Measurements from ENCODE around the gene CYP3A4.

CYP3A4 gene

DNA sequence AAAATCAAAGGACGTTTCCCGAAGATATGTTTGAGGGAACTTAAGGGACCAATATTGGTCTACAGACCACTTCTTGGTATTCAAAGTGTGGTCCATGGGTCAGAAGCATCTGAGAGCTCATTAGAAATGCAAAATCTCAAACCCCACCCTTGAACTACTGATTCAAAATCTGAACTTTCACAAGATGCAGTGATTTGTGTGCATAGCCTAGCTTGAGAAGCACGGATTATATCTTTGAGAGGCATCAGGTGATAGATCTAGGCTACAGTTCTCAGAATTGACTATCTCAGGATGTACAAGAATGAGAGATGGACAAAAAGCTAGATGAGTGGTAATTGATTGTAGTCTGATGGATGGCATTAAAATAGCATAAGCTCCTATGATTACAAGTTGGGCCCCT lies 19.5 kb downstream of the CYP3A4 start:
- Histone ChIP-seq H3K36me3 (ENCODE audit: low read length) (no peaks in the 10 kb centered on the region), H3K9ac (ENCODE audit: low read length) (no peak overlapping the region), H3K27me3 (ENCODE audit: low read length) (no peaks in the 10 kb centered on the region), H3K79me2 (ENCODE audit: insufficient read depth, low read length) (no peaks in the 10 kb centered on the region), H3K9me3 (ENCODE audit: insufficient read depth, low read length) (no peaks in the 10 kb centered on the region), H3F3A (ENCODE audit: insufficient read depth) (no peaks in the 10 kb centered on the region), H3K27ac (ENCODE audit: low read depth, low read length) (no peak overlapping the region), H3K9me2 (replicated peaks; ENCODE audit: insufficient read depth, low read length) (no peaks in the 10 kb centered on the region), H3K4me3 (ENCODE audit: insufficient read depth, low read length, poor library complexity, severe bottlenecking) (no peak overlapping the region), H2AFZ (ENCODE audit: low read depth, low read length, severe bottlenecking) (no peak overlapping the region), H4K20me1 (ENCODE audit: low read depth, low read length) (no peaks in the 10 kb centered on the region), H3K4me2 (ENCODE audit: low read depth, low read length, poor library complexity, severe bottlenecking) (no peak overlapping the region)
- no peak for TF ChIP-seq EZH2phosphoT487 (conservative IDR thresholded peaks at IDR 0.05; ENCODE audit: low read length)
- TF ChIP-seq, protein P1, sequence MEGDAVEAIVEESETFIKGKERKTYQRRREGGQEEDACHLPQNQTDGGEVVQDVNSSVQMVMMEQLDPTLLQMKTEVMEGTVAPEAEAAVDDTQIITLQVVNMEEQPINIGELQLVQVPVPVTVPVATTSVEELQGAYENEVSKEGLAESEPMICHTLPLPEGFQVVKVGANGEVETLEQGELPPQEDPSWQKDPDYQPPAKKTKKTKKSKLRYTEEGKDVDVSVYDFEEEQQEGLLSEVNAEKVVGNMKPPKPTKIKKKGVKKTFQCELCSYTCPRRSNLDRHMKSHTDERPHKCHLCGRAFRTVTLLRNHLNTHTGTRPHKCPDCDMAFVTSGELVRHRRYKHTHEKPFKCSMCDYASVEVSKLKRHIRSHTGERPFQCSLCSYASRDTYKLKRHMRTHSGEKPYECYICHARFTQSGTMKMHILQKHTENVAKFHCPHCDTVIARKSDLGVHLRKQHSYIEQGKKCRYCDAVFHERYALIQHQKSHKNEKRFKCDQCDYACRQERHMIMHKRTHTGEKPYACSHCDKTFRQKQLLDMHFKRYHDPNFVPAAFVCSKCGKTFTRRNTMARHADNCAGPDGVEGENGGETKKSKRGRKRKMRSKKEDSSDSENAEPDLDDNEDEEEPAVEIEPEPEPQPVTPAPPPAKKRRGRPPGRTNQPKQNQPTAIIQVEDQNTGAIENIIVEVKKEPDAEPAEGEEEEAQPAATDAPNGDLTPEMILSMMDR (IDR thresholded peaks at IDR 0.05; ENCODE audit: insufficient read depth, low read length, poor library complexity, severe bottlenecking) = no peak

DNA sequence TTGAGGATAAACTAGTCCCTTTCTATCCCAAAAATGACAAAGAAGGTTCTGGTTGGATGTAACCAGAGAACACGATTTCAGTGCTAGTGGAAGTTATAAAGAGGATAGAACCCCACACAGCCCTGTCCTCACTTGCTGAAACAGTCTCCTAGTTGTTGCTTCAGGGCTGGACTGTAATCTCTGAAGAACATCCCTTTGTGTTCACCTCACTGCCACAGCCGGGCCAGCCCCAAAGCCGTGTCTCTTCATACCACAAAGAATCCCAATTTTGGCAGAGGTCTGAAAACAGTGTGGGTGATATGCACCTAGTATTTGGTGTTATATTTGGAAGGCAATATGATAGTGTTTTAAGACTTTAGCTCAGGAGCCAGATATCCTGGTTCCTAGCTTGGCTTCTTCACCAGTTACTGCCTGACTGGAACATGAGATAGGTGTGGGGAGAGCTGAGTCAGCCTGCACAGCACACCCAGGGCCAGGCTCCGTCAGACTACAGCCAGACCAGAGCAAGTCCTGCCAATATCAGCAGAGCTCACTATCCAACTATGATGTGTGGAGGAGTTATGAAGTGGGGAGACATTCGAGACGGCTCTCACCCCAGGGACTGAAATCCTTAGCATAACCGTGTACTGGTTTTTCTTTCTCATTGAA lies 21.2 kb downstream of the CYP3A4 start:
- Histone ChIP-seq H3K27ac (ENCODE audit: low read depth, low read length) (no peak overlapping the region), H3K4me2 (ENCODE audit: low read depth, low read length, poor library complexity, severe bottlenecking) (no peak overlapping the region)

DNA sequence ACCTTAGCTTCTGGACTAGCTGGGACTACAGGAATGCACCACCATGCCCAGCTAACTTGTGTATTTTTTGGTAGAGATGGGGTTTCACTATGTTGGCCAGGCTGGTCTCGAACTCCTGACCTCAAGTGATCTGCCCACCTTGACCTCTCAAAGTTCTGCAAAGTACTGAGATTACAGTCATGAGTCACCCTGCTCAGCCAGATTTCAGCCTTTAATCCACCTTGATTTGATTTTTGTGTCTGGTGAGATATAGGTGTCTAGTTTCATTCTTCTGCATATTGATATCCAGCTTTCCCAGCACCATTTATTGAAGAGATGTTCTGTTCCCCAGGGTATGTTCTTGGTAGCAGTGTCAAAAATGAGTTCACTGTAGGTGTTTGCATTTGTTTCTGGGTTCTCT lies 28.9 kb downstream of the CYP3A4 start:
- Histone ChIP-seq H2AFZ (ENCODE audit: low read depth, low read length, severe bottlenecking) (no peak overlapping the region), H3K27ac (ENCODE audit: low read depth, low read length) (no peak overlapping the region), H3K4me2 (ENCODE audit: low read depth, low read length, poor library complexity, severe bottlenecking) (no peak overlapping the region), H3K9me2 (replicated peaks; ENCODE audit: insufficient read depth, low read length) (no peaks in the 10 kb centered on the region), H3F3A (ENCODE audit: insufficient read depth) (no peaks in the 10 kb centered on the region), H3K79me2 (ENCODE audit: insufficient read depth, low read length) (no peaks in the 10 kb centered on the region), H3K27me3 (ENCODE audit: low read length) (no peaks in the 10 kb centered on the region), H4K20me1 (ENCODE audit: low read depth, low read length) (no peaks in the 10 kb centered on the region), H3K4me3 (ENCODE audit: insufficient read depth, low read length, poor library complexity, severe bottlenecking) (no peak overlapping the region), H3K9me3 (ENCODE audit: insufficient read depth, low read length) (no peaks in the 10 kb centered on the region), H3K9ac (ENCODE audit: low read length) (no peak overlapping the region), H3K36me3 (ENCODE audit: low read length) (no peaks in the 10 kb centered on the region)
- no peak for TF ChIP-seq EZH2phosphoT487 (conservative IDR thresholded peaks at IDR 0.05; ENCODE audit: low read length)
- TF ChIP-seq, protein P1 (IDR thresholded peaks at IDR 0.05; ENCODE audit: insufficient read depth, low read length, poor library complexity, severe bottlenecking) = no peak

More for the DNA sequence above, 21.2 kb downstream of the CYP3A4 start:
- Histone ChIP-seq H3K9me3 (ENCODE audit: insufficient read depth, low read length) (no peaks in the 10 kb centered on the region), H3K4me3 (ENCODE audit: insufficient read depth, low read length, poor library complexity, severe bottlenecking) (no peak overlapping the region), H3K36me3 (ENCODE audit: low read length) (no peaks in the 10 kb centered on the region), H2AFZ (ENCODE audit: low read depth, low read length, severe bottlenecking) (no peak overlapping the region), H3F3A (ENCODE audit: insufficient read depth) (no peaks in the 10 kb centered on the region), H4K20me1 (ENCODE audit: low read depth, low read length) (no peaks in the 10 kb centered on the region), H3K27me3 (ENCODE audit: low read length) (no peaks in the 10 kb centered on the region), H3K79me2 (ENCODE audit: insufficient read depth, low read length) (no peaks in the 10 kb centered on the region), H3K9ac (ENCODE audit: low read length) (no peak overlapping the region), H3K9me2 (replicated peaks; ENCODE audit: insufficient read depth, low read length) (no peaks in the 10 kb centered on the region)
- no peak for TF ChIP-seq EZH2phosphoT487 (conservative IDR thresholded peaks at IDR 0.05; ENCODE audit: low read length)
- TF ChIP-seq, protein P1 (IDR thresholded peaks at IDR 0.05; ENCODE audit: insufficient read depth, low read length, poor library complexity, severe bottlenecking) = no peak

All from SU-DHL-6 (cell line).